ENCODE data around the gene SFXN2. TPM values are rescaled to one million over a fixed set of nuclear protein-coding genes. Genes with fewer than 3 reads are reported as not detected.

The SFXN2 gene
- total RNA-seq, 4 donors from 2014 or later: 0.20 to 5.0 (median 0.76) TPM

DNA sequence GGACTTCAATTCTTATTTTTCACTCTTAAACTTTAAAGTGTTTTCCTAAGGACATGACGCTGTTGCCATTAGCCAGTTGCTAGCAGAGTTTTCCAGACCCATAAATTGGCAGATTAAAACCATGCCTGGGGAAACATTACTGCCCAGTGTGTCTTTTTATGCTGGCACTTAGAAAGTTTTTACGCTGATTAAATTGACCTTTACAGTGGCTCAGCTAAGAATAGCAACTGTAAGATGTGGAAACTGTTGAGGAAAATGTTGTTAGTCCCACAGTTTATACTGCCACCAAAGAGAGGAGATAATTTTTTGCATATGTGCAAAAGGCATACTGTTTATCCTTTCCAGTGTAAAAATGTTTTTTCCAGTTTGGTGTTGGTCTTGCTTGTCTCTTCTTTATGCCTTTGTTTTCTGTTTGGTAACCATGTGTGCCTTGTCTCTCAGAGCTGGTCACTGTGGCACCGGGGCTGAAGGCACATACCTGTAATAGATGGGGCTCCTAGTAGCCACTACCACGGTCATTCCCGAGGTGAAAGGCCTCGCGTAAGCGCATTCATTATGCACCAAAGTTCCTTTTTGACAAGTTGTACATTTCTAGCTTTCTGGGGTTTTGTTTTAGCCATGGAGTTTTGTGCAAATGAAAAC, 77.4 kb downstream of the SFXN2 start:
- peak overlapping the region; percentile 91 to 100 (median 96) for H3K27ac ChIP-seq
- no peak overlapping the region for H3K4me3 ChIP-seq
- H3K36me3 ChIP-seq: no peaks in the 10 kb centered on the region
- TF ChIP-seq POLR2A (IDR thresholded peaks at IDR 0.05): no peak
- TF ChIP-seq, protein P1, sequence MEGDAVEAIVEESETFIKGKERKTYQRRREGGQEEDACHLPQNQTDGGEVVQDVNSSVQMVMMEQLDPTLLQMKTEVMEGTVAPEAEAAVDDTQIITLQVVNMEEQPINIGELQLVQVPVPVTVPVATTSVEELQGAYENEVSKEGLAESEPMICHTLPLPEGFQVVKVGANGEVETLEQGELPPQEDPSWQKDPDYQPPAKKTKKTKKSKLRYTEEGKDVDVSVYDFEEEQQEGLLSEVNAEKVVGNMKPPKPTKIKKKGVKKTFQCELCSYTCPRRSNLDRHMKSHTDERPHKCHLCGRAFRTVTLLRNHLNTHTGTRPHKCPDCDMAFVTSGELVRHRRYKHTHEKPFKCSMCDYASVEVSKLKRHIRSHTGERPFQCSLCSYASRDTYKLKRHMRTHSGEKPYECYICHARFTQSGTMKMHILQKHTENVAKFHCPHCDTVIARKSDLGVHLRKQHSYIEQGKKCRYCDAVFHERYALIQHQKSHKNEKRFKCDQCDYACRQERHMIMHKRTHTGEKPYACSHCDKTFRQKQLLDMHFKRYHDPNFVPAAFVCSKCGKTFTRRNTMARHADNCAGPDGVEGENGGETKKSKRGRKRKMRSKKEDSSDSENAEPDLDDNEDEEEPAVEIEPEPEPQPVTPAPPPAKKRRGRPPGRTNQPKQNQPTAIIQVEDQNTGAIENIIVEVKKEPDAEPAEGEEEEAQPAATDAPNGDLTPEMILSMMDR (IDR thresholded peaks at IDR 0.05 in 4 of 5, conservative IDR thresholded peaks at IDR 0.05 in 1 of 5): no peak
- no peaks in the 10 kb centered on the region for H3K27me3 ChIP-seq
- intact Hi-C loops (cut with DNase I; ENCODE audit: low total_unique reads): no loop called here
- no peak for ATAC-seq
- H3K9me3 ChIP-seq: no peaks in the 10 kb centered on the region
- in situ Hi-C loops (cut with MboI; ENCODE audit: low sequenced_read_pairs in 4 of 4): no loop called here
- peaks cover 93 to 94% of the 10 kb centered on the region in 2 donors for H3K4me1 ChIP-seq
- DNase-seq: no peak

Other genes with a start within 250 kb of the SFXN2 start
- 100 to 1,000 TPM; 212 to 261 (median 252) TPM for gene ACTR1A, start 211.9 kb upstream of the SFXN2 start, total RNA-seq
- 10 to 100 TPM in 1 of 4 donors, 1 to 10 TPM in 3; 7.3 to 11.8 (median 7.9) TPM for gene SUFU, start 210.7 kb upstream of the SFXN2 start, total RNA-seq
- gene TRIM8, start 70.2 kb upstream of the SFXN2 start, total RNA-seq: 100 to 1,000 TPM; 113 to 222 (median 138) TPM
- 1 to 10 TPM; 1.0 to 2.4 (median 1.5) TPM for gene ARL3, start 239 bp upstream of the SFXN2 start, total RNA-seq
- 100 to 1,000 TPM; 103 to 204 (median 145) TPM for gene WBP1L, start 29.3 kb downstream of the SFXN2 start, total RNA-seq
- gene CYP17A1, start 122.8 kb downstream of the SFXN2 start, total RNA-seq: 1 to 10 TPM in 1 of 4 donors, not detected in 3; 4.2 TPM
- 10 to 100 TPM; 18.1 to 38.2 (median 27.1) TPM for gene BORCS7, start 139.6 kb downstream of the SFXN2 start, total RNA-seq
- gene AS3MT, start 154.8 kb downstream of the SFXN2 start, total RNA-seq: 1 to 10 TPM in 3 of 4 donors, under 1 TPM in 1; 0.91 to 5.6 (median 4.8) TPM
- 1 to 10 TPM; 1.1 to 3.2 (median 2.0) TPM for gene CNNM2, start 203.7 kb downstream of the SFXN2 start, total RNA-seq

Measured in gastrocnemius medialis (tissue), 4 donors.